BJ (cell line): ENCODE results near the gene MICAL1. TPM values are rescaled to one million over a fixed set of nuclear protein-coding genes. Genes with fewer than 3 reads are reported as not detected.
A peak's percentile ranks its signal among the peaks of the same experiment; 100 is the strongest.

Experiments used
- CTCF ChIA-PET: fragments of 350-600 bp; formaldehyde crosslinking; extraction: SDS; loops from one replicate; lab custom pipeline; 2021; ENCODE audit warnings: antibody characterized with exemption, inconsistent platforms; lab: Yijun Ruan, JAX
- POLR2A ChIA-PET: fragments of 300-600 bp; sonication (Branson Sonifier 250); formaldehyde crosslinking; extraction: SDS; loops from one replicate; lab custom pipeline; 2021; ENCODE audit warnings: antibody characterized with exemption; lab: Charles Lee
- DNase-seq: peaks from one replicate; pipeline ENCODE4 v3.0.0-alpha.2; 2011; ENCODE audit warnings: low read depth
- H3K27me3 ChIP-seq: 2 replicates; pipeline ENCODE4 v1.6.0; 2011; ENCODE audit warnings: low read length; ENCODE audit not compliant: control insufficient read depth, insufficient read depth
- H3K36me3 ChIP-seq: 2 replicates; pipeline ENCODE4 v1.5.1; 2011; ENCODE audit warnings: low read length; ENCODE audit not compliant: control insufficient read depth, insufficient read depth
- H3K4me3 ChIP-seq: 2 replicates; pipeline ENCODE4 v1.5.1; 2011; ENCODE audit warnings: low read depth, mild to moderate bottlenecking, control low read depth, low read length
- CTCF ChIP-seq: IDR thresholded peaks from 2 replicates; pipeline ENCODE4 v1.5.1; 2011; ENCODE audit warnings: low read depth, mild to moderate bottlenecking, control low read depth, inconsistent platforms, low read length, moderate library complexity; ENCODE audit not compliant: insufficient read depth
- polyA plus RNA-seq: library from polyadenylated mRNA; depleted of rRNA; stranded (reverse); fragments of >200 nt; gene quantifications from 2 replicates; pipeline ENCODE4 v1.2.3, GENCODE V29; 2011

The MICAL1 gene
- polyA plus RNA-seq, 1 experiment: 84.6 TPM

DNA sequence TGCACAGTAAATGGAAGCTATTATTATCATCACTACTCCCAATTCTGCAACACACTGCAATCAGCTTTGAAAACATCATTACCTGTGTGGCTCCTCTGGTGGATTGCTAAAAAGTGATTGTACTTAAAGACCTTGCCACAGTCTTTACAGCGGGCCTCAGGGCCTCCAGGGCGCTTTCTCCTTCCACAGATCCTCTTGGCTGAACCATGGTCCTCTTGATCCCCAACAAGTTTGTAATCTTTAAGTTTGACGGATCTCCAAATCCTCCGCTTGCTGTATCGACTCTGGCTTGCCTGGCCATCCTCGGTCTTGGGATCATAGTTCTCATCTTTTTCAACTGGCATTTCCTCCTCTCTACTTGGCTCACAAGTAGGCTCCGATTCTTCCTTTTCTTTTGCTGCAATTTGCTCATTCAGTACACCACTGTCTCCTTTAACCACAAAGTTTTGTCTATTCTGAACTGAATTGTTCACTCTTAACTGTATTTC lies 25.5 kb upstream of the MICAL1 start:
- Histone ChIP-seq H3K36me3 (peaks cover 4% of the 10 kb centered on the region; the same call in 1 of the 2 replicates), H3K4me3 (no peak overlapping the region), H3K27me3 (0 out of 2 replicates have a peak, but pooled peaks cover 1% of the 10 kb centered on the region)
- no peak for DNase-seq
- ChIA-PET POLR2A (interaction anchor here (0.6 kb wide), 1 partner anchor 25 kb away, joined by 3 read pairs; no protein-coding TSS in a partner anchor), CTCF (interaction anchor here (0.9 to 1.1 kb wide), 2 partner anchors 18 to 28 kb away, joined by 3 read pairs; no protein-coding TSS in a partner anchor)
- TF ChIP-seq CTCF: no peak

GRCh38 chr6:109478841-109479624 lies 23.5 kb upstream of the MICAL1 start:
- POLR2A ChIA-PET: interaction anchor here (0.7 kb wide), 1 partner anchor 23 kb away, joined by 16 read pairs; the partner anchor contains the start of gene MICAL1
- CTCF ChIA-PET: interaction anchor here (0.6 to 1.1 kb wide), 2 partner anchors 31 to 429 kb away, joined by 3 to 4 read pairs; no protein-coding TSS in a partner anchor
- Histone ChIP-seq H3K36me3 (peaks cover 5% of the 10 kb centered on the region; the same call in 1 of the 2 replicates), H3K4me3 (no peak overlapping the region), H3K27me3 (no peaks in the 10 kb centered on the region)
- no peak for TF ChIP-seq CTCF
- no peak for DNase-seq

- CTCF ChIA-PET: interaction anchor here (0.6 to 1.1 kb wide), 2 partner anchors 32 to 429 kb away, joined by 3 to 4 read pairs; no protein-coding TSS in a partner anchor
- H3K36me3 ChIP-seq: peaks cover 6% of the 10 kb centered on the region; the same call in 1 of the 2 replicates
- DNase-seq: peak; percentile 61
- H3K27me3 ChIP-seq: no peaks in the 10 kb centered on the region
- H3K4me3 ChIP-seq: no peak overlapping the region
- TF ChIP-seq CTCF: no peak
- POLR2A ChIA-PET: interaction anchor here (0.7 kb wide), 1 partner anchor 23 kb away, joined by 16 read pairs; the partner anchor contains the start of gene MICAL1
These were observed 22.7 kb upstream of the MICAL1 start for GRCh38 chr6:109478222-109478805.

DNA sequence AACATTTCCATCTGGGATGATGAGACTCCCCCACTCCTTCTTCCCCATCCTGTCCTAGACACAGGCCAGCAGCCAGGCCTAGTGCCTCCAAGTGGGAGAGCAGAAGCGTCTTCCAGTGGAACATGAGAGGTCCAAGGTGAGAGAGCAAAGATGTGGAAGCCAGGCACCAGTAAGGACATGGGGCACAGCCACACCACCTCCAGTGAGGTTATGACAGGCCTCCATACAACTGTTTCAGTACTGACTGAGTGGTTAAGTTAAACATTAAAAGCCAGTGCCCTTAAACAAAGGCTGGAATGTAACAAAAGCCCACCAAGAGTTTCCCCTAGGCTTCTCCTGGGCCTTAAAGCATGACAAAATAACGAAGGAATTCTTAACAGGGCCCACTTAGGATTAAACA lies 22.2 kb upstream of the MICAL1 start:
- ChIA-PET CTCF (interaction anchor here (1.1 kb wide), 1 partner anchor 33 kb away, joined by 3 read pairs; no protein-coding TSS in a partner anchor), POLR2A (no interaction called here)
- no peak overlapping the region for H3K4me3 ChIP-seq
- H3K36me3 ChIP-seq: peaks cover 9% of the 10 kb centered on the region
- no peaks in the 10 kb centered on the region for H3K27me3 ChIP-seq
- no peak for DNase-seq
- no peak for TF ChIP-seq CTCF

- no peak for DNase-seq
- no peaks in the 10 kb centered on the region for H3K27me3 ChIP-seq
- H3K36me3 ChIP-seq: peaks cover 14% of the 10 kb centered on the region
- ChIA-PET CTCF (no interaction called here), POLR2A (no interaction called here)
- H3K4me3 ChIP-seq: no peak overlapping the region
- TF ChIP-seq CTCF: no peak
These were observed 21.6 kb upstream of the MICAL1 start for GRCh38 chr6:109477184-109477583.
